PC-3 (cell line): Measurements from ENCODE around the gene ZCCHC2. TPM values are rescaled to one million over a fixed set of nuclear protein-coding genes. Genes with fewer than 3 reads are reported as not detected.

ENCODE experiments used
- ATAC-seq: fragments of 200-7000 bp; cut with Tn5 transposase; 2 replicates; pipeline ENCODE4 v1.9.1; 2020; ENCODE audit warnings: mild to moderate bottlenecking, moderate library complexity
- BruUV-seq: library from RNA; stranded (reverse); fragments of 400-500 nt; replicated peaks from 2 replicates; lab custom pipeline; 2021; lab: Mats Ljungman, UMichigan
- CTCF ChIA-PET: fragments of 300-600 bp; sonication (Branson Sonifier 250); formaldehyde crosslinking; loops from one replicate; lab custom pipeline; 2022; ENCODE audit warnings: antibody characterized with exemption; lab: Charles Lee
- POLR2A ChIA-PET: fragments of 300-600 bp; sonication (Branson Sonifier 250); formaldehyde crosslinking; loops from one replicate; lab custom pipeline; 2022; ENCODE audit warnings: antibody characterized with exemption; ENCODE audit not compliant: unreplicated experiment; lab: Charles Lee
- DNase-seq: peaks from one replicate; pipeline ENCODE4 v3.0.0-alpha.2; 2015
- H2AFZ ChIP-seq: fragments of 300-600 bp; sonication (generic); 2 replicates; pipeline ENCODE4 v1.6.0; 2016; ENCODE audit warnings: antibody characterized with exemption, low read length
- H3F3A ChIP-seq: fragments of 300-600 bp; sonication (generic); one replicate; pipeline ENCODE4 v1.6.0; 2017; ENCODE audit warnings: antibody characterized with exemption, low read length, control low read depth, mild to moderate bottlenecking; ENCODE audit not compliant: unreplicated experiment
- H3K27ac ChIP-seq: fragments of 300-600 bp; sonication (generic); 2 replicates; pipeline ENCODE4 v1.5.1; 2016; ENCODE audit warnings: mild to moderate bottlenecking, low read length
- H3K27me3 ChIP-seq: fragments of 300-600 bp; sonication (generic); 2 replicates; pipeline ENCODE4 v1.6.1; 2016; ENCODE audit warnings: low read length, mixed read lengths
- H3K36me3 ChIP-seq: fragments of 300-600 bp; sonication (generic); 2 replicates; pipeline ENCODE4 v1.6.1; 2016; ENCODE audit warnings: low read depth, mixed run types, low read length, mixed read lengths
- H3K4me1 ChIP-seq: fragments of 300-600 bp; sonication (generic); 2 replicates; pipeline ENCODE4 v1.5.1; 2016; ENCODE audit warnings: low read length; ENCODE audit not compliant: insufficient read depth
- H3K4me2 ChIP-seq: fragments of 300-600 bp; sonication (generic); 2 replicates; pipeline ENCODE4 v1.6.0; 2016; ENCODE audit warnings: low read length
- H3K4me3 ChIP-seq: fragments of 300-600 bp; sonication (generic); 2 replicates; pipeline ENCODE4 v1.5.1; 2016; ENCODE audit warnings: mild to moderate bottlenecking, low read length, mixed read lengths
- H3K79me2 ChIP-seq: fragments of 300-600 bp; sonication (generic); 2 replicates; pipeline ENCODE4 v1.6.1; 2017; ENCODE audit warnings: low read length, mixed read lengths
- H3K9ac ChIP-seq: fragments of 300-600 bp; sonication (generic); 2 replicates; pipeline ENCODE4 v1.6.0; 2016; ENCODE audit warnings: mild to moderate bottlenecking, low read length
- H3K9me2 ChIP-seq: fragments of 300-600 bp; sonication (generic); replicated peaks from 2 replicates; pipeline ENCODE4 v1.6.1; 2016; ENCODE audit warnings: mixed run types, low read length, mixed read lengths
- H3K9me3 ChIP-seq: fragments of 300-600 bp; sonication (generic); 2 replicates; pipeline ENCODE4 v1.6.1; 2016; ENCODE audit warnings: low read length, mixed read lengths
- H4K20me1 ChIP-seq: fragments of 300-600 bp; sonication (generic); 2 replicates; pipeline ENCODE4 v1.6.1; 2016; ENCODE audit warnings: low read length, mixed read lengths
- CTCF ChIP-seq: fragments of 300-600 bp; sonication (generic); conservative IDR thresholded peaks from 2 replicates; pipeline ENCODE4 v1.5.1; 2017; ENCODE audit warnings: antibody characterized with exemption, low read depth, mild to moderate bottlenecking, low read length
- EZH2 ChIP-seq: fragments of 300-600 bp; sonication (generic); IDR thresholded peaks from one replicate; pipeline ENCODE4 v1.6.1; 2017; ENCODE audit warnings: antibody characterized with exemption, mild to moderate bottlenecking, low read length; ENCODE audit not compliant: unreplicated experiment
- EZH2phosphoT487 ChIP-seq: fragments of 300-600 bp; sonication (generic); IDR thresholded peaks from 2 replicates; pipeline ENCODE4 v1.6.1; 2018; ENCODE audit warnings: mild to moderate bottlenecking, antibody characterized with exemption, low read length, borderline replicate concordance
- intact Hi-C: fragments of 100-400 bp; cut with micrococcal nuclease; formaldehyde crosslinking; loops from 2 replicates; pipeline ENCODE4 v1.9.0; 2023
- total RNA-seq: library from RNA; depleted of rRNA; stranded (reverse); fragments of >200 nt; gene quantifications from 2 replicates; pipeline ENCODE4 v1.2.3, GENCODE V29; 2014; rRNA removed

Gene ZCCHC2
- total RNA-seq, 1 experiment from 2014 or later, result 17.3 TPM

- CTCF ChIA-PET, result no interaction called here
- Histone ChIP-seq H2AFZ (no peak overlapping the region), H3K4me2 (no peak overlapping the region), H3K9ac (no peak overlapping the region), H3K4me3 (no peak overlapping the region), H3K36me3 (no peaks in the 10 kb centered on the region), H3K27ac (no peak overlapping the region), H3F3A (no peaks in the 10 kb centered on the region), H4K20me1 (no peaks in the 10 kb centered on the region), H3K4me1 (no peaks in the 10 kb centered on the region), H3K27me3 (no peaks in the 10 kb centered on the region; the same call in 1 of the 2 replicates), H3K9me3 (no peaks in the 10 kb centered on the region), H3K79me2 (no peaks in the 10 kb centered on the region), H3K9me2 (no peaks in the 10 kb centered on the region)
- DNase-seq (no peak), ATAC-seq (no peak)
- intact Hi-C loops, result no loop called here
- POLR2A ChIA-PET, result no interaction called here
- TF ChIP-seq EZH2phosphoT487 (no peak), CTCF (no peak), EZH2 (no peak)
- BruUV-seq, result no TSS peak
These were observed 95.9 kb downstream of the ZCCHC2 start for GRCh38 chr18:62618735-62619134.

- Histone ChIP-seq H3K4me3 (no peak overlapping the region), H3K27me3 (no peaks in the 10 kb centered on the region), H3K4me1 (peaks cover 12% of the 10 kb centered on the region), H3K9me3 (no peaks in the 10 kb centered on the region), H3K9me2 (no peaks in the 10 kb centered on the region), H3K36me3 (no peaks in the 10 kb centered on the region), H3K27ac (no peak overlapping the region), H3F3A (no peaks in the 10 kb centered on the region), H3K79me2 (no peaks in the 10 kb centered on the region), H3K4me2 (no peak overlapping the region), H3K9ac (no peak overlapping the region), H4K20me1 (no peaks in the 10 kb centered on the region), H2AFZ (no peak overlapping the region)
- ChIA-PET CTCF (no interaction called here), POLR2A (no interaction called here)
- no peak for DNase-seq
- intact Hi-C loops, result no loop called here
- no peak for TF ChIP-seq EZH2phosphoT487
- BruUV-seq, result no TSS peak
- ATAC-seq, result no peak
These were observed 98.7 kb downstream of the ZCCHC2 start for GRCh38 chr18:62621546-62621945.

GRCh38 chr18:62625019-62625418, 102.2 kb downstream of the ZCCHC2 start:
- no peaks in the 10 kb centered on the region for H3K9me2 ChIP-seq
- ChIA-PET CTCF (no interaction called here), POLR2A (interaction anchor here (0.7 kb wide), 1 partner anchor 48 kb away, joined by 4 read pairs; no protein-coding TSS in a partner anchor)
- peak overlapping the region; percentile 58 for H2AFZ ChIP-seq
- DNase-seq, result peak; percentile 59
- no peaks in the 10 kb centered on the region for H3K9me3 ChIP-seq
- H3K27ac ChIP-seq, result peak overlapping the region; percentile 34
- peak; percentile 92 for ATAC-seq
- H4K20me1 ChIP-seq, result no peaks in the 10 kb centered on the region
- no peaks in the 10 kb centered on the region for H3K27me3 ChIP-seq
- no peaks in the 10 kb centered on the region for H3F3A ChIP-seq
- no peak overlapping the region for H3K4me3 ChIP-seq
- no peak for TF ChIP-seq EZH2
- TF ChIP-seq CTCF, result no peak
- no peak for TF ChIP-seq EZH2phosphoT487
- intact Hi-C loops, result no loop called here
- no TSS peak for BruUV-seq
- peak overlapping the region; percentile 58 for H3K4me2 ChIP-seq
- no peaks in the 10 kb centered on the region for H3K36me3 ChIP-seq
- H3K9ac ChIP-seq, result no peak overlapping the region
- no peaks in the 10 kb centered on the region for H3K79me2 ChIP-seq
- H3K4me1 ChIP-seq, result peaks cover 12% of the 10 kb centered on the region

Other genes with a start within 250 kb of the ZCCHC2 start
- 25.9 and 26.5 TPM in 2 replicates for gene TNFRSF11A, start 197.7 kb upstream of the ZCCHC2 start, total RNA-seq
- 14.1 and 22.5 TPM in 2 replicates for gene PHLPP1, start 192.5 kb downstream of the ZCCHC2 start, total RNA-seq